A673 (cell line): ENCODE data around the gene OR10P1. TPM values are rescaled to one million over a fixed set of nuclear protein-coding genes. Genes with fewer than 3 reads are reported as not detected.

Experiments
- BruUV-seq: library from RNA; stranded (reverse); fragments of 400-500 nt; replicated peaks from 2 replicates; lab custom pipeline; 2021; lab: Mats Ljungman, UMichigan
- CTCF ChIA-PET: fragments of 300-600 bp; sonication (Branson Sonifier 250); formaldehyde crosslinking; loops from one replicate; lab custom pipeline; 2022; ENCODE audit warnings: antibody characterized with exemption; lab: Charles Lee
- POLR2A ChIA-PET: fragments of 300-600 bp; sonication (Branson Sonifier 250); formaldehyde crosslinking; loops from one replicate; lab custom pipeline; 2022; ENCODE audit warnings: antibody characterized with exemption; ENCODE audit not compliant: low non-redundant PET; lab: Charles Lee
- DNase-seq: peaks from one replicate; pipeline ENCODE4 v3.0.0-alpha.2; 2015; ENCODE audit warnings: low spot score
- H3K27ac ChIP-seq: fragments of 200-600 bp; sonication (generic); 2 replicates; pipeline ENCODE4 v1.5.1; 2016; ENCODE audit warnings: mixed run types, low read depth, mild to moderate bottlenecking, mixed read lengths, antibody characterized with exemption, low read length; ENCODE audit not compliant: poor library complexity, severe bottlenecking
- H3K27me3 ChIP-seq: fragments of 200-600 bp; sonication (generic); replicated peaks from 2 replicates; pipeline ENCODE4 v1.6.1; 2017; ENCODE audit warnings: mixed run types, low read depth, mild to moderate bottlenecking, mixed read lengths, antibody characterized with exemption, low read length; ENCODE audit not compliant: insufficient read depth, poor library complexity
- H3K36me3 ChIP-seq: fragments of 200-600 bp; sonication (generic); 2 replicates; pipeline ENCODE4 v1.6.1; 2016; ENCODE audit warnings: mixed run types, mild to moderate bottlenecking, mixed read lengths, antibody characterized with exemption, low read length; ENCODE audit not compliant: insufficient read depth, poor library complexity, severe bottlenecking
- H3K4me1 ChIP-seq: fragments of 200-600 bp; sonication (generic); 2 replicates; pipeline ENCODE4 v1.6.1; 2017; ENCODE audit warnings: mixed run types, mild to moderate bottlenecking, mixed read lengths, antibody characterized with exemption, low read length; ENCODE audit not compliant: insufficient read depth, poor library complexity, severe bottlenecking
- H3K4me3 ChIP-seq: fragments of 200-600 bp; sonication (generic); 2 replicates; pipeline ENCODE4 v1.5.1; 2016; ENCODE audit warnings: low read depth, mixed run types, mild to moderate bottlenecking, mixed read lengths, low read length; ENCODE audit not compliant: poor library complexity, severe bottlenecking
- H3K9me3 ChIP-seq: fragments of 200-600 bp; sonication (generic); 2 replicates; pipeline ENCODE4 v1.6.1; 2016; ENCODE audit warnings: mixed run types, low read depth, mild to moderate bottlenecking, mixed read lengths, antibody characterized with exemption, low read length; ENCODE audit not compliant: poor library complexity, severe bottlenecking
- CTCF ChIP-seq: fragments of 300-800, 200-600 bp; sonication (generic); conservative IDR thresholded peaks from 2 replicates; pipeline ENCODE4 v1.5.1; 2017; ENCODE audit warnings: low read depth, mild to moderate bottlenecking, antibody characterized with exemption, low read length, moderate library complexity, mixed read lengths
- EZH2 ChIP-seq: fragments of 200-600 bp; sonication (generic); IDR thresholded peaks from 2 replicates; pipeline ENCODE4 v1.6.1; 2017; ENCODE audit warnings: borderline replicate concordance, low read depth, mild to moderate bottlenecking, mixed read lengths, antibody characterized with exemption, low read length; ENCODE audit not compliant: poor library complexity, severe bottlenecking
- intact Hi-C: fragments of 100-400 bp; cut with micrococcal nuclease; formaldehyde crosslinking; loops from one replicate; pipeline ENCODE4 v1.10.0; 2022; ENCODE audit not compliant: unreplicated experiment
- total RNA-seq: library from RNA; stranded (reverse); gene quantifications from 2 replicates; pipeline ENCODE4 v1.2.3, GENCODE V29; 2021

The OR10P1 gene
- total RNA-seq, 1 experiment from 2014 or later, result not detected

- Histone ChIP-seq H3K27ac (no peak overlapping the region), H3K9me3 (no peaks in the 10 kb centered on the region), H3K27me3 (no peaks in the 10 kb centered on the region), H3K4me3 (no peak overlapping the region), H3K4me1 (no peaks in the 10 kb centered on the region), H3K36me3 (no peaks in the 10 kb centered on the region)
- no TSS peak for BruUV-seq
- TF ChIP-seq CTCF (no peak), EZH2 (no peak)
- DNase-seq, result no peak
- ChIA-PET POLR2A (no interaction called here), CTCF (interaction anchor here (0.9 kb wide), 1 partner anchor 15 kb away, joined by 3 read pairs; no protein-coding TSS in a partner anchor)
- intact Hi-C loops, result no loop called here
Observed at GRCh38 chr12:55641595-55641994, 4.9 kb downstream of the OR10P1 start.

GRCh38 chr12:55642267-55642666 lies 5.6 kb downstream of the OR10P1 start:
- intact Hi-C loops, result no loop called here
- no peaks in the 10 kb centered on the region for H3K9me3 ChIP-seq
- H3K27ac ChIP-seq, result no peak overlapping the region
- H3K27me3 ChIP-seq, result no peaks in the 10 kb centered on the region
- TF ChIP-seq CTCF, result no peak
- no peak for TF ChIP-seq EZH2
- H3K4me3 ChIP-seq, result no peak overlapping the region
- ChIA-PET CTCF (interaction anchor here (0.9 kb wide), 1 partner anchor 14 kb away, joined by 3 read pairs; no protein-coding TSS in a partner anchor), POLR2A (no interaction called here)
- BruUV-seq, result no TSS peak
- no peaks in the 10 kb centered on the region for H3K4me1 ChIP-seq
- no peak for DNase-seq
- H3K36me3 ChIP-seq, result no peaks in the 10 kb centered on the region

GRCh38 chr12:55642669-55643068 lies 6.0 kb downstream of the OR10P1 start:
- H3K27me3 ChIP-seq, result no peaks in the 10 kb centered on the region
- no peak overlapping the region for H3K27ac ChIP-seq
- TF ChIP-seq CTCF, result no peak
- BruUV-seq, result no TSS peak
- POLR2A ChIA-PET, result no interaction called here
- DNase-seq, result no peak
- no peaks in the 10 kb centered on the region for H3K9me3 ChIP-seq
- no peak overlapping the region for H3K4me3 ChIP-seq
- no peaks in the 10 kb centered on the region for H3K4me1 ChIP-seq
- CTCF ChIA-PET, result interaction anchor here (0.9 kb wide), 1 partner anchor 14 kb away, joined by 3 read pairs; no protein-coding TSS in a partner anchor
- H3K36me3 ChIP-seq, result no peaks in the 10 kb centered on the region
- intact Hi-C loops, result no loop called here
